Stimulated activated CD8-positive, alpha-beta memory T cell treated with anti-CD3 and anti-CD28 coated beads, Interleukin-4, amount 100 ng/mL, for 1 hour (primary cell): Measurements from ENCODE around the gene STK16.
"Not testable (repeated sequence)": the region's sequence is repeated elsewhere in the genome, so short reads cannot be mapped to it uniquely, and the experiment has no call there.

ENCODE experiments used
- DNase-seq, 2 donors: peaks; one replicate each; pipeline ENCODE4 v3.0.0-alpha.2; 2020; ENCODE audit warnings: low read depth in 2 of 2, low spot score in 1 of 2

STK16 gene

DNA sequence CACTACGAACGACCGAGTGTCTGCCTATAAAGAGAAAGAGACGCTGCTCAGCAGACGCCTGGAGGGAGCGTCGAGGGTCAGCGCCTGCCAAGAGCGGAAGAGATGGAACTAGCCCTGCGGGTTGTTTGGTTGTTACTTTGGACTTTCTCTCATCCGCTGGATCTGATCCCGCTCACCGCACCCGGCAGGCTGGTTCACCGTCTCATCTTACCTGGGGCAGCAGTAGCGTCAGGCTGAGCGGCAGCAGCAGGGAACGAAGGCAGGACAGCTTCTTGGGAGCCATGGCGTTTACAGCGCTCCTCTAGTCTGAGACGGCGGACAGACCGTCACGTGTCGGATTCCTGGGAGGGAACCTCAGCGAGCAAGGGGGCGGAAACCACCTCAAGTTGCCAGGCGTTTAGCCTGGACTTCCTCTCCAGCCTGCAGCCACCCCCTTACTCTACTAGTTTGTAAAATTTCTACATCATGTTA, 2.0 kb upstream of the STK16 start:
- DNase-seq: no peak

GRCh38 chr2:219244789-219245147, 511 bp upstream of the STK16 start:
- no peak for DNase-seq

DNA sequence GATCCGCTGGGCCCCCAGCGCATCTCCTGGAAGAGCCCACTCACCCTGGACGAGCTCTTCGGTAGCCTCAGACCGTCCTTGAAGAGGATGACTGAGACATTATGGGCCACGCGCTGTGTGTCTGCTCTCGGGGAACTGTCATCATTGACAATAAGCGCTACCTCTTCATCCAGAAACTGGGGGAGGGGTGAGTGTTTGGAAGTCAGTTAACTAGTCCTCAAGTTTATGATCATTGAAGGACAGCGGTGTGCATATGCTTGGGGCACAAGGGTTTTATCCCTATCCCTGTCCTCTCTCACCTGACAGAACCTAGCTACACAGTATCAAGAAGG, 586 bp downstream of the STK16 start:
- DNase-seq: no peak

DNA sequence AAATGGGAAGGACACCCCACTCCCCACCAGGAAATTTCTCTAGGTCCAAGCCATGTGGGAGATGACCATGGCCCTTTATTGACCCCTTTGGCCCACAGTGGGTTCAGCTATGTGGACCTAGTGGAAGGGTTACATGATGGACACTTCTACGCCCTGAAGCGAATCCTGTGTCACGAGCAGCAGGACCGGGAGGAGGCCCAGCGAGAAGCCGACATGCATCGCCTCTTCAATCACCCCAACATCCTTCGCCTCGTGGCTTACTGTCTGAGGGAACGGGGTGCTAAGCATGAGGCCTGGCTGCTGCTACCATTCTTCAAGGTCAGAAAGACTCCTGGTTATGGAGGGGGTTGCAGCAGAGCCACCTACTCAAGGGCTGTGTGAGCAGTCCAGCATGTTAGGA, 1.3 kb downstream of the STK16 start:
- no peak for DNase-seq

DNA sequence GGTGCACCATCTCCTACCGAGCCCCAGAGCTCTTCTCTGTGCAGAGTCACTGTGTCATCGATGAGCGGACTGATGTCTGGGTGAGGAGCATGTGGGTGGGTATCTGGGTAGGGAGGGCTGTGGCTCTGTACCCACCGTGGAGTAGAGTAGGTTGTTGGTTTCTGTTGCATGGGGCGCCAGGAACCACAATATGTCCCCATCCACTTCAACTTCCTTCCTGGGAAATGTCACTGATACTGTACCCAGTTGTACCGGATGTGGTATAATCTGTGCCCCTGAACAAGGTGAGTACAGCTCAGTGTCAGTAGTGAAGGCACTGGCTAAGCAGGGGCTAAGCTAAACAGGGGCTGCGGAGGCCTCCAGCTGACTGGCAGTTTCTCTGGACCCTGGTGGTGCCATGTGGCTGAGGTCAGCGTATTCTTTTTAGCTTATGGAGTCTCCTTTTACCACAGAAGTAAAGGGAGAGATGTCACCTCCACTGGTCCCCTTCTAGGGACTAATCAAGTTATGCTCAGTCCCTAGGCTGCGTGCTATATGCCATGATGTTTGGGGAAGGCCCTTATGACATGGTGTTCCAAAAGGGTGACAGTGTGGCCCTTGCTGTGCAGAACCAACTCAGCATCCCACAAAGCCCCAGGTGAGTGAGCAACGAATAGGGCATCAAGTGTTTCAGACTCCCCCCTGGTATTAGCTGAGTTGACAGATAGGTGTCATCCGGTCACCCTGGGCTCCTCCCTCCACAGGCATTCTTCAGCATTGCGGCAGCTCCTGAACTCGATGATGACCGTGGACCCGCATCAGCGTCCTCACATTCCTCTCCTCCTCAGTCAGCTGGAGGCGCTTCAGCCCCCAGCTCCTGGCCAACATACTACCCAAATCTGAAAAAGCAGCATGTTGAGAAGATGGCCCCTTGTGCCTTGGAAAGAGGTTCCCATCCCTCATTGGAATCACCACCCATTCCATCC, 2.7 kb downstream of the STK16 start:
- DNase-seq: peak in 1 of 2 donors; percentile 35

- DNase-seq: no peak
Observed at GRCh38 chr2:219248845-219249202, 3.5 kb downstream of the STK16 start.

DNA sequence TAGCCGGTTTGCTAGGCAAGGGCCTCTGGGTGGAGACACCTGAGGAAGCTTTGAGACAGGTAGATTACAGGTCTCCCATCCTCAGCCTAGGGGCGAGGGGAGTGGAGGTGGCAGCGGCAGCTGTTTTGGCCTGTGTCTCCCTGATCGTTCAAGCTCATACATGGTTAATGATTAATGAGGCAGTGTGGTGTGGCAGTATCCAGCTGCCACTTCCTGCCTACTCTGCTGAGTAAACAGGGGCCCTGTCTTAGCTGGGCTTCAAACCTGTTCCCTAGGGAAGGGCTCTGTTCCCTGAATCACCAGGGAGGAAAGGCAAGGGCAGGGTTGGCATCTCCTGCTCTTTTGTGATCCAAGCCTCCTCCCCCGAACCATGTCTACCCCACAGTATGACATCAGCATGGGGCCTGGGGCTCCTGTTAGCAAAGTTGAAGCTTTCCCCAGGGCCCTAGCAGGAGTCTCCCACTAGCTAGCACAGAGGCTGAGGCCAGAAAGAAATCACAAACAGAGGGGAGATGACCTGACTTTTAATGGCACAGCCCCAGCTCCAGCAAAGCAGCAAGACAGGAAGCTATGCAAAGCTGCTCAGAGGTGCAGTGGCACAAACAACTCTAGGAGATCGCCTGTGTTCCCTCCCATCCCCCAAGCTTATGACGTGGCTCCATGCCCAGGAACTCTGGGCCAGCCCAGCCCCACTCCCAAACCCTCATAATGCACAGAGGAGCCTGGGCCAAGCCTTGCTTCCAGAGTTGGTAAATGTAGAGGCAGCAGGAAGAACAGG, 4.1 kb downstream of the STK16 start:
- peak in 1 of 2 donors; percentile 31 for DNase-seq

DNA sequence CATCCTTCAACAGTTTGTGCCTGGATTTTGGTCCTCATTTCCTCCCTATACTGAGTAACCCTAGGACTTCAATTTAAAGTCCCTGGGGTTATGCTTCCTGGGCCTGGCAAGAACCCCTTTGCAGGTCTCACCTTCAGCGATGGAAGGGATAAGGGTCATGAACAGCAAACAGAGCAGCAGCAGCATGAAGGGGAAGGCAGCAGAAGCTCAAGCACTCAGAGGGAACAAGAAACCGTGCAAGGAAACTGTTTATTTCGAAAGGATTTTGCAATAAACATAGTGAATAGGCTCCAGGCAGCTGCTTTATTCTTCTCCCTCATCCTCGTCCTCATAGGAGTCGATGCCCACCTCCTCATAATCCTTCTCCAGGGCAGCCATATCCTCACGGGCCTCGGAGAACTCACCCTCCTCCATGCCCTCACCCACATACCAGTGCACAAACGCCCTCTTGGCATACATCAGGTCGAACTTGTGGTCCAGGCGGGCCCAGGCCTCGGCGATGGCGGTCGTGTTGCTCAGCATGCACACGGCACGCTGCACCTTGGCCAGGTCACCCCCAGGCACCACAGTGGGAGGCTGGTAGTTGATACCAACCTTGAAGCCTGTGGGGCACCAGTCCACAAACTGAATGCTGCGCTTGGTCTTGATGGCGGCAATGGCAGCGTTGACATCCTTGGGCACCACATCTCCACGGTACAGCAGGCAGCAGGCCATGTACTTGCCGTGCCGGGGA, 4.9 kb downstream of the STK16 start:
- DNase-seq: no peak

DNA sequence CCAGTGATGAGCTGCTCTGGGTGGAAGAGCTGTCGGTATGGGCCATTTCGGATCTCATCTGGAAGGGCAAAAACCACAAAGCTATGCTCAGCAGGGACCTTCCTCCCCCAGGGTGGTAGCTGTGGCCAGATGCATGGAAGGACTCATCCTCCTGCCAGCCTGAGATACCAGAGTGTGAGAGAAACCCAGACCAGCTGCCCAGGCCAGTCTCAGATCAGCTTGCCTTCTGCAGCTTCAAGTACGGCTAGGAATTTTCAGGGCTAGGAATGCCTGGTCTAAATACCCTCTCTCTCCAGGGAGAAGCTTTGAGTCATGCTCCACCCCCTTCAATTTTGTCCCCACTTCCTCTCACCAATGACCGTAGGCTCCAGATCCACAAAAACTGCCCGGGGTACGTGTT, 6.4 kb downstream of the STK16 start:
- DNase-seq: no peak

DNA sequence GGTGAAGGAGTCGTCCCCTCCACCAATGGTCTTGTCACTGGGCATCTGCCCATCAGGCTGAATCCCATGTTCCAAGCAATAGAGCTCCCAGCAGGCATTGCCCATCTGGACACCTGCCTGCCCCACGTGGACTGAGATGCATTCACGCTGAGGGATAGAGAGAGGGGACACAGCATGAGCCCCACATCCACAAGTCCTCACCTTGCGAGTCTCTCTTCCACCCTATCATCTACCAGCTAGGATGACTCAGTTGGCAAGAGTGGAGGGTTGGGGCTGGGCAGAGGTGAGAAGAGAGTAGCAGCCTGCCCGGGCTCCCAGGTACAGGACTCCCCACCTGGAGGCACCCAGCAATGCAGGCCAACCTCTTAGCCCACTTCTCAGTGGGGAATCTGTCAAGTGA, 6.8 kb downstream of the STK16 start:
- no peak for DNase-seq

DNA sequence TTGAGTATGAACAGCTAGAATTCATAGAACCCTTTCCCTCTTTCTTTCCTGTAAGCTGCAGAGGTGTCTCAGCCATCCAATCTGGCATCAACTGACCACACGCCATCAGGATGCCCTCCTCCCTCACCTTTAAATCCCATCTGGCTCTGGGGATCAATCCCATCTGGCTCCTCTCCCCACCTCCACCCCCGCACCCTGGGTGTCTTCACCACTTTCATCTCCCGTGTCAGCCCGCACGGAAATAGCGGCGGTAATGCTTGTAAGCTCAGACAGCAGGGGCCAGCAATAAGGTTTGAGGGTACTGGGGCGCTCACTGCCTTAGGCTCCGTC, 7.3 kb downstream of the STK16 start:
- DNase-seq: no peak

- peak in 1 of 2 donors; percentile 12 for DNase-seq
Observed at GRCh38 chr2:219252900-219253752, 7.8 kb downstream of the STK16 start, which contains the start of gene TUBA4B. Gene TUBA4B (plus strand): TSS chr2:219253243. CDS start chr2:219253408, 165 bp downstream.

DNA sequence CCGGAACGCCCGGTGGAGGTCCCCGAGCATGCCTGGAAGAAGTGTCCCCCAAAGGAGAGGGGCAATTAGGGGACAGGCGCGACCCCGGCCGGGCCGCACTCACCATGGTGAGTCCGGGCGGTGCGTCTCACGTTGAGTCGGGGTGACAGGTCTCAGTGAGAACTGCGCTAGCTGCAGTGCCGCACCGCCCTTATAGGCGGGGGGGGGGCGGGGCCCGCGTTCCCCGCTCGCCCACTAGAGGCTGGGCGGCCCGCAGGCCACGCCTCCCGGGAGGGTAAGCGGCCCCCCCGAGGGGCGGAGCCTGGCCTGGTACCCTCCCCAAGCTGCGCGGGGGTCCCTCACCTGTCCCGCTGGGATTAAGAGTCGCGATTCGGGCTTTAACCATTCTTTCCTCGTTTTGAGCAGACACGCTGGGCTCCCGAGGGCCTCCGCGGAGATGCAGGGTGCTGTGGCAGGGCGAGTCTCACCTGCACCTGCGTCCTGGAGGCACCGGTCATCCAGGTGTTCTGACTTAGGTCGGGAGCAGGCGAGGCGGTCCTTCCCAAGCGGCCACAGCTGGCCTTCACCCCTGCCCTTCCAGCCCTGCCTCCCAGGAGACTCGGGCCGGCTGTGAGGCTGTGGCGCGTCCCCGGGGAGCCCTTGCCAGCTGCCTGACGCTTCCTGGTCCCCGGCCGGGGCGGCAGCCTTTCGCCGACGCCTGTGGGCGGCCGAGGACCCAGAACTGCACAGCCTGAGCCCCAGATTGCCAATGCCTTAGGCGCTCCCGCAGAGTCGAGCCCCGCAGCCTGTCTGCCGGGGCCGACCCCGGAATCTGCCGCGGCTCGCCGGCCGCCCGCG, 8.7 kb downstream of the STK16 start, which contains the start of gene TUBA4A:
TUBA4A (minus strand) TSS at position 166 of the 837 bp plus-strand sequence; CDS start at position 106, 60 bp downstream.
- DNase-seq: peak; percentile 76 to 87

- no peak for DNase-seq
Observed at GRCh38 chr2:219254590-219255201, 9.4 kb downstream of the STK16 start.

GRCh38 chr2:219258942-219259341, 13.7 kb downstream of the STK16 start:
- DNase-seq: not testable (repeated sequence)

- no peak for DNase-seq
Observed at GRCh38 chr2:219261024-219261855, 16.0 kb downstream of the STK16 start.

DNA sequence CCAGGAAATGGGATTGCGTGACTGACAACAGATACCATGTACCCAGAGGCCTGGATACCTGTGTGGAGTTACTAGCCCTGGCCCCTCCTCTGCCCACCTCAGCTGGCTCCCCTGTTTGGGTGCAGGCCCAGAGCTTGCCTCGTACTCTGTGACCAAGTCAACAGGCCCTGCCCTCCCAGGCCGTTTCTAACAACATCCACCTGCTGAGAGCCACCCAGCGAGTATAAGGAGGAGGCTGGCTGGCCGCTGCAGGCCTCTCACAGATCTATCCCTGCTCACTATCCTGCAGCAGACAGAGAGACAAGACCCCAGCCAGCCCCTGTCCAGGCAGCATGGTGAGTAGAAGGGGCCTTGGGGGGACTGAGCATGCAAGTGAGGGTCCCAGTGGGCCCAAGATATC, 21.0 kb downstream of the STK16 start:
- DNase-seq: no peak

DNA sequence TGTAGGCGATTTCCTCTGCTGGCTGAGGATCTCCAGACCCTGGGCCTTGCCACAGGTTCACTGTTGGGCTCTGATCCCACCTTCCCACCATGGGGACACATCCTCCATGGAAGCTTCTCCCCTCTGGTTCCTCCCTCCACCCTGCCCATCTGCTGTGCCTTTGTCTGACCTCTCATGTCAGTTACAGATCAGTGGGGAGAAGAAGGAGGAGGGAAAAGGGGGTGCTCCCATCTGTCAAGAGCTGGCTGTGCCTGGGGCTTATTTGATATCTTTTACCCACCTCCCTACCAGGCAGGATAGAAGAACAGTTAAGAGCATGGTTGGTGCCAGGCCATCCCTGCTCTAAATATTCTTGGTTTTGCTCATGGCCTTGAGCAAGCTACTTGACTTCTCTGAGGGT, 21.6 kb downstream of the STK16 start:
- no peak for DNase-seq
